Panc1 (cell line): ENCODE measurements around the gene DUSP23. TPM values are rescaled to one million over a fixed set of nuclear protein-coding genes. Genes with fewer than 3 reads are reported as not detected.

Experiments
- ATAC-seq: fragments of 200-7000 bp; cut with Tn5 transposase; 2 replicates; pipeline ENCODE4 v1.9.1; 2020; ENCODE audit warnings: mild to moderate bottlenecking, moderate library complexity
- BruUV-seq: library from RNA; stranded (reverse); fragments of 400-500 nt; replicated peaks from 2 replicates; lab custom pipeline; 2021; lab: Mats Ljungman, UMichigan
- CTCF ChIA-PET: fragments of 300-600 bp; sonication (Branson Sonifier 250); formaldehyde crosslinking; loops from one replicate; lab custom pipeline; 2022; ENCODE audit warnings: antibody characterized with exemption; lab: Charles Lee
- POLR2A ChIA-PET: fragments of 300-600 bp; sonication (Branson Sonifier 250); formaldehyde crosslinking; loops from one replicate; lab custom pipeline; 2022; ENCODE audit warnings: antibody characterized with exemption; lab: Charles Lee
- DNase-seq: peaks from one replicate; pipeline ENCODE4 v3.0.0-alpha.2; 2010; ENCODE audit warnings: low read depth, low spot score
- H3K27ac ChIP-seq: 2 replicates; pipeline ENCODE4 v1.5.1; 2011; ENCODE audit warnings: mild to moderate bottlenecking, low read length, inconsistent platforms
- H3K27me3 ChIP-seq: fragments of 200-500 bp; sonication (Bioruptor generic); 2 replicates; pipeline ENCODE4 v1.6.0; 2014; ENCODE audit warnings: low read length, inconsistent platforms; ENCODE audit not compliant: control insufficient read depth, insufficient read depth
- H3K36me3 ChIP-seq: fragments of 200-500 bp; sonication (Bioruptor generic); 2 replicates; pipeline ENCODE4 v1.5.1; 2014; ENCODE audit warnings: inconsistent platforms, mild to moderate bottlenecking, low read length, moderate library complexity; ENCODE audit not compliant: control insufficient read depth, insufficient read depth
- H3K4me1 ChIP-seq: 2 replicates; pipeline ENCODE4 v1.5.1; 2011; ENCODE audit warnings: inconsistent platforms, mild to moderate bottlenecking, low read length, moderate library complexity; ENCODE audit not compliant: control insufficient read depth, insufficient read depth
- H3K4me3 ChIP-seq, 2 experiments: 2 replicates each; pipeline ENCODE4 v1.5.1; 2011 to 2012; ENCODE audit warnings: low read depth in 2 of 2, low read length in 2 of 2, mild to moderate bottlenecking in 2 of 2, inconsistent platforms in 1 of 2, moderate library complexity in 1 of 2
- H3K9me3 ChIP-seq: fragments of 200-500 bp; sonication (Bioruptor generic); 2 replicates; pipeline ENCODE4 v1.5.1; 2014; ENCODE audit warnings: low read depth, mild to moderate bottlenecking, inconsistent platforms, low read length, moderate library complexity; ENCODE audit not compliant: control insufficient read depth, insufficient read depth
- CTCF ChIP-seq: fragments of 450-650 bp; IDR thresholded peaks from 2 replicates; pipeline ENCODE4 v1.5.1; 2017; ENCODE audit warnings: mild to moderate bottlenecking
- POLR2AphosphoS5 ChIP-seq: IDR thresholded peaks from 2 replicates; pipeline ENCODE4 v1.6.1; 2012; ENCODE audit warnings: mild to moderate bottlenecking, low read depth, low read length, moderate library complexity
- REST ChIP-seq, 2 experiments: IDR thresholded peaks; 2 replicates each; pipeline ENCODE4 v1.6.1; 2011 to 2012; ENCODE audit warnings: low read depth in 2 of 2, control low read depth in 1 of 2, low read length in 1 of 2, mild to moderate bottlenecking in 1 of 2, moderate library complexity in 1 of 2; ENCODE audit not compliant: insufficient read depth in 1 of 2
- SIN3A ChIP-seq: IDR thresholded peaks from 2 replicates; pipeline ENCODE4 v1.6.1; 2012; ENCODE audit warnings: low read depth, mild to moderate bottlenecking, low read length, moderate library complexity, borderline replicate concordance; ENCODE audit not compliant: insufficient read depth
- TCF7L2 ChIP-seq: IDR thresholded peaks from 2 replicates; pipeline ENCODE4 v1.6.1; 2011; ENCODE audit warnings: mild to moderate bottlenecking, low read depth, low read length, inconsistent platforms
- in situ Hi-C: cut with HindIII; loops from 2 replicates; pipeline ENCODE4 v1.10.0; 2016; ENCODE audit warnings: low sequenced_read_pairs, low pct_unique_long_range_greater_than_20kb
- intact Hi-C: fragments of 100-400 bp; cut with micrococcal nuclease; formaldehyde crosslinking; loops from one replicate; pipeline ENCODE4 v1.10.0; 2022; ENCODE audit not compliant: unreplicated experiment
- total RNA-seq: library from RNA; stranded (reverse); gene quantifications from one replicate; pipeline ENCODE4 v1.2.1, GENCODE V29; 2021; ENCODE audit not compliant: unreplicated experiment

DUSP23 gene
- total RNA-seq, 1 experiment from 2014 or later: 36.1 TPM

- no peaks in the 10 kb centered on the region for H3K36me3 ChIP-seq
- intact Hi-C loops (no loop called here), in situ Hi-C loops (no loop called here)
- ATAC-seq (no peak), DNase-seq (no peak)
- ChIA-PET POLR2A (no interaction called here), CTCF (no interaction called here)
- no peaks in the 10 kb centered on the region for H3K9me3 ChIP-seq
- no peak for TF ChIP-seq REST (IDR thresholded peaks at IDR 0.05; ENCODE audit: insufficient read depth in 1 of 2, low read depth in 2 of 2, low read length in 1 of 2)
- TF ChIP-seq CTCF: no peak
- no peak for TF ChIP-seq TCF7L2
- no peak for TF ChIP-seq SIN3A
- TF ChIP-seq POLR2AphosphoS5: no peak
- no TSS peak for BruUV-seq
- H3K4me3 ChIP-seq: no peak overlapping the region
- H3K27me3 ChIP-seq: no peaks in the 10 kb centered on the region
- H3K27ac ChIP-seq: no peak overlapping the region
- no peaks in the 10 kb centered on the region for H3K4me1 ChIP-seq
Observed at GRCh38 chr1:159786966-159787365, 6.2 kb downstream of the DUSP23 start.

GRCh38 chr1:159790237-159790917 is 9.6 kb downstream of the DUSP23 start:
- Histone ChIP-seq H3K27me3 (peaks cover 5% of the 10 kb centered on the region; the same call in 1 of the 2 replicates), H3K27ac (no peak overlapping the region), H3K4me1 (no peaks in the 10 kb centered on the region), H3K36me3 (no peaks in the 10 kb centered on the region), H3K9me3 (no peaks in the 10 kb centered on the region), H3K4me3 (no peak overlapping the region)
- DNase-seq (peak; percentile 18), ATAC-seq (no peak)
- in situ Hi-C loops: no loop called here
- intact Hi-C loops: no loop called here
- no TSS peak for BruUV-seq
- TF ChIP-seq POLR2AphosphoS5 (no peak), REST (IDR thresholded peaks at IDR 0.05; ENCODE audit: insufficient read depth in 1 of 2, low read depth in 2 of 2, low read length in 1 of 2) (no peak), SIN3A (no peak), CTCF (peak; percentile 77), TCF7L2 (no peak)
- ChIA-PET CTCF (interaction anchor here (0.6 to 0.9 kb wide), 3 partner anchors 103 to 388 kb away, joined by 3 to 4 read pairs (median 3); no protein-coding TSS in a partner anchor), POLR2A (interaction anchor here (0.6 kb wide), 1 partner anchor 458 kb away, joined by 7 read pairs; no protein-coding TSS in a partner anchor)
